HL-60 (cell line): ENCODE data around the gene POU5F2.

Source experiments
- DNase-seq, 2 experiments: peaks; one replicate each; pipeline ENCODE4 v3.0.0-alpha.2; 2010 to 2020; ENCODE audit warnings: low read depth in 1 of 2, low spot score in 1 of 2
- H3K27ac ChIP-seq: fragments of 250-450 bp; sonication (Bioruptor Pico); replicated peaks from 2 replicates; pipeline ENCODE4 v1.5.1; 2020; ENCODE audit warnings: mild to moderate bottlenecking, moderate library complexity
- H3K27me3 ChIP-seq: fragments of 250-450 bp; sonication (Bioruptor Pico); 2 replicates; pipeline ENCODE4 v1.5.1; 2021; ENCODE audit warnings: mild to moderate bottlenecking, moderate library complexity; ENCODE audit not compliant: insufficient read depth, poor library complexity, severe bottlenecking
- H3K4me3 ChIP-seq: replicated peaks from 2 replicates; pipeline ENCODE4 v1.5.1; 2011; ENCODE audit warnings: mild to moderate bottlenecking, control low read depth, low read length; ENCODE audit not compliant: insufficient read depth
- CTCF ChIP-seq: IDR thresholded peaks from one replicate; pipeline ENCODE4 v1.5.1; 2011; ENCODE audit warnings: low read length, control low read depth, inconsistent platforms; ENCODE audit not compliant: insufficient read depth
- GABPA ChIP-seq: IDR thresholded peaks from 2 replicates; pipeline ENCODE4 v1.6.1; 2012; ENCODE audit warnings: low read depth
- POLR2AphosphoS5 ChIP-seq: IDR thresholded peaks from 2 replicates; pipeline ENCODE4 v1.6.1; 2012; ENCODE audit warnings: low read depth
- REST ChIP-seq: IDR thresholded peaks from 2 replicates; pipeline ENCODE4 v1.6.1; 2012; ENCODE audit warnings: low read depth; ENCODE audit not compliant: insufficient replicate concordance
- SPI1 ChIP-seq: IDR thresholded peaks from 2 replicates; pipeline ENCODE4 v1.6.1; 2012; ENCODE audit warnings: low read depth, mild to moderate bottlenecking, borderline replicate concordance

POU5F2 gene

GRCh38 chr5:93787598-93787997 is 46.2 kb upstream of the POU5F2 start:
- H3K27me3 ChIP-seq = no peaks in the 10 kb centered on the region
- H3K27ac ChIP-seq = no peak overlapping the region
- no peak for DNase-seq
- H3K4me3 ChIP-seq = no peak overlapping the region
- TF ChIP-seq CTCF (no peak), SPI1 (no peak), REST (no peak), POLR2AphosphoS5 (no peak), GABPA (no peak)

GRCh38 chr5:93785475-93785874 is 44.1 kb upstream of the POU5F2 start:
- DNase-seq = no peak
- TF ChIP-seq CTCF (no peak), POLR2AphosphoS5 (no peak), GABPA (no peak), SPI1 (no peak), REST (no peak)
- no peaks in the 10 kb centered on the region for H3K27me3 ChIP-seq
- no peak overlapping the region for H3K4me3 ChIP-seq
- H3K27ac ChIP-seq = no peak overlapping the region

GRCh38 chr5:93782978-93783377 is 41.6 kb upstream of the POU5F2 start:
- no peak for DNase-seq
- Histone ChIP-seq H3K4me3 (no peak overlapping the region), H3K27ac (no peak overlapping the region), H3K27me3 (no peaks in the 10 kb centered on the region)
- TF ChIP-seq SPI1 = no peak

- DNase-seq = no peak
- Histone ChIP-seq H3K27me3 (no peaks in the 10 kb centered on the region), H3K27ac (no peak overlapping the region), H3K4me3 (no peak overlapping the region)
- TF ChIP-seq REST (no peak), SPI1 (no peak), CTCF (no peak), GABPA (no peak)
Measured at GRCh38 chr5:93777620-93778019, 36.2 kb upstream of the POU5F2 start.
